T-helper 2 cell (primary cell): ENCODE results near the gene TOX3.

Experiments used
- DNase-seq, 5 experiments: peaks; one replicate each; pipeline versions ENCODE4 v3.0.0 to v3.0.0-alpha.2; 2012 to 2022

TOX3 gene

DNA sequence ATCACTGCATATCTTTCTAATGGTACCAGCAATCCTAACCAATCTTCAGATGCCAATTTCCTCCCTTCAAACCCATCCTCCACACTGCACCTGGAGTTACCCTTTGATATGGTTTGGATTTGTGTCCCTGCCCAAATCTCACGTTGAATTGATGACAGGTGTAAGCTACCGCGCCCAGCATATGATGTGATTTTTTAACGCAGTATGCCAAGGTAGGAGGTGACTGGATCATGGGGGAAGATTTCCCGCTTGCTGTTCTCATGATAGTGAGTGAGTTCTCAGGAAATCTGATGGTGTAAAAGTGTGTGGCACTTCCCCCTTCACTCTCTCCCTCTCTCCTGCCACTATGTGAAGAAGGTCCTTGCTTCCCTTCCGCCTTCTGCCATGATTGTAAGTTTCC, 57.0 kb downstream of the TOX3 start:
- DNase-seq = no peak

DNA sequence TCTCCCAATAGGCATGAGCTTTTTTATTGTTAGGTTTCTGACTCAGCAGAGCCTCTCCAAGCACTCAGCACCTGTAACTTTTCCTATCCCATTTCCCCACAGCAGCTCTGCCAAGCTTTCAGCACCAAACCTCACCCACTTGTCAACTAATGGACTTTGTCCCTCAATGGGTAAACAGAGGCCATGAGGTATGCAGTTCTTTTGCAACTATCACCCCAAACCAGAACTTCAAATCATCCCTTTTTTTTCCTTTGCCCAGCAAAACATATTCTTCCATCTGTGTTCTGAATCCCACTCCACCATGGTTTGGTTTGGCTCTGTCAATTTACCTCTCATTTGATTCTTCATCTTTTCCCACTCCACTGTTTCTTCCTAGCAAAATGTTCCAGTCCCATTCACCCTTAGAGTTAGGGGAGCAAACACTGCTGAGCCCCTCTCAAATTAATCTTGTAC, 58.1 kb downstream of the TOX3 start:
- DNase-seq = no peak

DNA sequence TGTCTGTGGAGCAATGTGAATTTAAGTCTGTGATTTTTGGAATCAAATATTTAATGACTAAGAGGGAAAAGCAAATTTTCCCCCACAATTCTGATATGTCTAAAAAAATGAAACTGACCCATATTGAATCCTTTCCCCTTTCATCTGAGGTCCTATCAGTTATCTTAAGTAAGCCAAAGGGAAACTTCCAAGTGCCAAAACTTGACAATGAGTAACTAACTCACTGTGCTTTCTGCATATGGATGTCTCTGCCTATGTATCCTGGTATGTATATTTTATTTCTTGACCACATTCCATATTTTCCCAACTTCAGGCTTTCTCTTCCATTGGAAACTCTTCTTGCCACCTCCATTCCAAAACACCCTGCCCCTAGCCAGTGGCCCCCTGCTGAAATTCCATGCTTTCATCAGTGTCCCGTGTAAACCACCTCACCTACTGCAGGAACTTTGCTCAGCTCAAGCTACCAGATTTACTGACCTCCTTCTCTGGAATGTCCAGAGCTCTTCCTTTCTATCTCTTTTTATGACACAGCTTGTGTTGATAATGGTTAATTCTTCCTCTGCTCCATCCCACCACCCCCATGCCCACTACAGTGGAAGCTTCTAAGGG, 59.0 kb downstream of the TOX3 start:
- DNase-seq = no peak

DNA sequence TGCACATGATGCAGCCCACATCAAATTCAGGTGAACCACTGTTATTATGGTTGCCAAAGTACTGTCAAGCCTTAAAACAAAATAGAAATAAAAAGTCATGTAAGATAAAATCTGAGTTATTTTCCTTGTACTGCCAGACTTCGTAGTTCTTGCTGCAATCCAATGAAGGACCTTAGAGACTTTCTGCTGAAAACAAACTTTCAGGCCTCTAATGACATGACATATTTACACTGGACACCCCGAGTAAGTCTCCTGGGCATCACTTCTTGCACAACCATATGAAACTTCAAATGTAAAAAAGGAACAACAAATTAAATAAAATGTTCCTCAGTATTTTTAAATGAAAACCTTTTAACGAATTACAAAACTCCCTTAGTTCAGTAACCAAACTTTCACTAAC, 66.7 kb downstream of the TOX3 start:
- DNase-seq = no peak

DNA sequence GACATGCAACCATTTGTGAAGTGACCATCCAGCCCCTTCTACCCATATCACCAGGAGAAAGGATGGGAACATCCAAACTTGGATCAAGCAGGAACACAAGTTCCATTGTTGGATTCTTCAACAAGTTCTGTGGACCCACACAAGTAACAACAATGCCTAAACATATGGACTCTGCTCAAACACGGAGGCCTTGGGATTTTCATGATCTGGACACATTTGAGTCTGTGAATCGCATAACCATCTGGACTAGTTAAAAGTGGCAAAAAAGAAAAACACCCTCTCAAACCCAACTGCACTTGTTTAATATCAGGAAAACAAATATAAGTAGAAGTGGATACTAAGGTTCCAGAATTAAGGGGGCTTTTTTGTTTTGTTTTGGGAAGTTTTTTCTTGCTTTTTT, 70.8 kb downstream of the TOX3 start:
- no peak for DNase-seq

DNA sequence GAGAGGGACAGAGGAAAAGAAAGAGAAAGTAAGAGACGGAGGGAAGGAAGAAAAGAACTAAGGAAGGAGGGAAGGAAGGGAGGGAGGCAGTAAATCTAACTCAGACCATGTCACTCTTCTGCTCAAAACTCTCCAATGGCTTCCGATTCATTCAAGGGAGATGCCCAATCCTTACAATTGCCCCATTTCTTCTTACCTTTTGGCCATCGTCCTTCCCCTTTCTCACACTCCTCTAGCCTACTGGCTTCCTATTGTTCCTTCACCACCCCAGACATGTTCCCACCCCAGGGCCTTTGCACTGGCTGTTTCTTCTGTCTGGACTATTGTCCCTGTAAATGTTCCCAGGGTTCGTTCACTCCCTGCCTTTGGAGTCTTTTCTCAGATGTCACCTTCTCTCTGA, 72.3 kb downstream of the TOX3 start:
- no peak for DNase-seq

DNA sequence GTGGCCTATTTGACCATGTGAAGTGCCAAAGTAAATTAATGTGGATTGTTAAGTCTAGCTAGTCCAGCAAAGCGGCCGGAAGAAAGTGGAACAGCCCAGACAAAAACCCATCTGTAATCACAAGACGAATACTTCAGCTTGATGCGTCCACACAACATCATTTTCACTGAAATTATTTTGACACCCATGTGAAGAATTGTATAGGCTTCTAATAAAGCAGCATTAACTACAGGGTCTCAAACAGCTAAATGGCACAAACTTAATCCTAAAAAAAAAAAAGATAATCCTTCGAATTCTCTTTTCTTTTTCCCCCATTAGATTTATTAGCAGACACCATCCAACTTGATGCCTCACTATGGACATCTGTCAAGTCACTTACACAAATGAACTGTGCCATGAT, 73.8 kb downstream of the TOX3 start:
- DNase-seq = no peak

DNA sequence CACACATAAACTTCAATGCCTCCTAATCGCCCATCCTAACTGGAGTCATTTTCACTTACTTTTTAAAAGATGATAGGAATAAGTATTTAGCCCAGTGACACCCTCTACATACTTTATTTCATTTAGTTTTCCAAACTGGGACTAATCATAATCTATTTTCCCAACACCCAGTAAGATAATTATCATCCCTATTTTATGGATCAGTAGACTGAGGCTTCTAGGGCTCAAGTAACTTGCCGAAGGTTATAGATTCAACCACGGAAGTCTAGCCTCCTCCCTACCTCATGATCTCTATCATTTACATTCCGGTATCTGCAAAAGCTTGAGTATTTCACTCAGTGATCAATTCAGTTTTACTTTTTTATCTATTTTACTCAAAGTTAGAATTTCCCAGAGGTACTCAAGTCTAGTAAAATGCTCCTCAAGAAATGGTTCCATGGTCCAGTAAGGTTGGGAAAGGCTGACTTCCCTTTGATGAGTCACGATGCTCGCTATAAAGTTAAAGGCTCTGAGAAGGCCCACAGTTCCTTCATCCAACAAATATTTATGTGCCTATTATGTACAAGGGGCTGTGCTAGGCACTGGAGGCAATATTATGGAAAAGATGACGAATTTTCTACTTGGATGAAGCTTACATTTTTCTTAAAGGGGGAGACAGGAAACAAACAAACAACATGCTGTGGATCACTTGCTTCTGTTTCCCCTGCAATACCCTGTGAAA, 75.1 kb downstream of the TOX3 start:
- DNase-seq = no peak

DNA sequence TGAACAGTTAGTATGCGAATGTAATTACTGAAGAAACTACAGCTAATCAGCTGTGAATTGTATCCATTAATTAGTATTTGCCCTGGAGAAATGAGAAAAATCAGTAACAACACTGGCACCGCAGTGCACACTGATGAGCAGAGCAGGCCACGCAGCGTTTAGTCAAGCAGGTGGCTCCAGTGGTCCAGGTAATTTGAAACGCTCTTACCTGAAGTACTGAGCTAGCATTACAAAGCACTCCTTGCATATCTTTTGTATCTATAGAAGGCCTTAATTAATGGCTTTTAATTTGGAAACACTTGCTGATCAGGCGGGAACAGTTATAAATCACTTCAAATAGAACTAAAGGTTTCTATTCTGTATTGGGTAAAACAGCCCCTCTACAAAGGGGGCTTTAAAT, 76.4 kb downstream of the TOX3 start:
- no peak for DNase-seq

DNA sequence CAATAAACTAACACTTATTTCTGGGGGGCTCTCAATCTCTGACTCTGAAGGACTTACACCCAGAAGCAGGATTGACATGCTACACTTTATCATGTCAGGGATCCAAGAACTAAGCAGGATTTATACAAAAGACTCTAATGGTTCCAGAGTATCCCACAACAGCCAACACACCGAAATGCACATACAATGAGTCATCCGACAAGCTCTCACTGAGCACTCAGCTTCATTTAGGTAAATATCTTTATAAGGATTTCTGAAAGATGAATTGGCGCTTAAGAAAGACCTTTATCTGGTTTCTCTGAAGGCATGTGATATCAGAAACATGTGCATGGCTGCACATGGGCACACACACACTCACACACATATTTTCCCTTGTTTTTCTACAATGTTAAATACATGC, 77.2 kb downstream of the TOX3 start:
- no peak for DNase-seq

DNA sequence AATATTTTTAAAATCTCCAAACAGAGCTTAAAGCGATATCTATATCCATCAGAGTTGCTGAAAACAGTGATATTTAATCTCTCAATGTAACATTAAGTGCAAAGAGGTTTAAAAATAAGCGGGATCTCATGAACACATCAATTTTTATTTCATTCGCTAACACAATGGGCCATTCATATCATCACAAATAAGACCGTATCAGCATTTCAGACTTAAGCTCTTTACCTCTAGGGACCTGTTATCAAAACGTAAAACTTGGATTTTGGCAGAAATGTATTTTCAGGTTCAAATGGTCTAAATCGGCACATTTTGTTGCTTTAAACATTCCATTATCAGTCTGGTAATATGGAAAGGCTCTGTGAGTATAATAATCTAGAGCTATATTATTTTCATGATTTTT, 77.9 kb downstream of the TOX3 start:
- DNase-seq = no peak

DNA sequence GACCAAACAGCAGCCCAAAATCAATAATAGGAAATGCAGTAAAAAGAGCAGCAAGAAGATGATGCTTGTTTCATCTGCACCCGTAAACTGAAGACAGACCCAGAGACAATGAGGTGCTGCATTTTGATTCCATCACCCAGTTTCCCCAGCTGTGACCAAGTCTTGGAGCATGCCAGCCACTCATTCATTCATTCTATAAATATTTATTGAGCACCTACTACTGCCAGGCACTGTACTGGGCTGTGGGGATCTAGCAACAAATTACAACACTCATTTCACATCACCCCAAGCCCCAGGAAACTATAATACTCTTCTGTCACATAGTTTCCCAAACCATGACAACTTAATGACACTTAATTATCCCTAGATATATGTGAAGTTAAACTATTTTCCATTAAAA, 79.2 kb downstream of the TOX3 start:
- no peak for DNase-seq

DNA sequence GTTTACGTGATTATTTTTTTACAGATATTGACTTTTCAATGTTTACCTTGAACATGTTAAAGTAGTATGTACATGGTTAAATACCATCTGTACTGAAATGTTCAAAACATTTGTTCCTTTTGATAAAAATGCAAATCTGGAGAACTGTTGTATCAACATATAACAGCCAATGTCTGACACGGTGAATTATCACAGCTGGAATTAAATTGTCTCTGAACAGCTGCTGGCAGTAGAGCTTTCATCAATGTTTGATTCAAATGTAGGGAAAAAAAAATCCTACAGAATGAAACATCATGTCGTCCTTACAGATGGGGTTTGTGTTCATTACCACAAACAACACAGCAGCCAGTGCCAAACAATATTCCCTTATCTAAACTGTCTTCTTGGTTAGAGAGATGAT, 79.9 kb downstream of the TOX3 start:
- DNase-seq = no peak

DNA sequence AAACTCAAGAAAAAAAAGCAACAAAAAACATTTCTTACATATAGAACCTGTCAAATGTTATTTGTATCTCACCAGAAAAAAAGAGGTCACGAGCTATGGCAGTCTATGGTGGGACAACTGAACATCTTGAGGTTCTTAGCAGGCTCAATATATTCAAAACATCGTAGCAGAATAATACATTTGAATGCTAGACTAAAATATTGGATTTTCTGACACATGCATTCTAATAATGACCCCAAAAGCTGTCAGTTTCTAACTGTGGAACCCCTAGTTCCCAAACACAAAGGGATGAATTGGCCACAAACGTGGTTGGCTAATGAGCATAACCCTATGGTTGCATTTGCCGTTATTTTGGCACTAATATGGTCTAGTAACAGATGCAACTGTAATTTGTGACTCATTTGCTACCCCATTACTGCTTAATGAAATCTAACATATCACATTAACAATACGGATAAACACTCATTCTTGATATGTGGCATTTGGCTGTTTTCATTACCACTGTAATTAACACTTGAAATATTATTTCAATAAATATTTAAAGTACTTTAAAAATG, 81.2 kb downstream of the TOX3 start:
- DNase-seq = no peak

DNA sequence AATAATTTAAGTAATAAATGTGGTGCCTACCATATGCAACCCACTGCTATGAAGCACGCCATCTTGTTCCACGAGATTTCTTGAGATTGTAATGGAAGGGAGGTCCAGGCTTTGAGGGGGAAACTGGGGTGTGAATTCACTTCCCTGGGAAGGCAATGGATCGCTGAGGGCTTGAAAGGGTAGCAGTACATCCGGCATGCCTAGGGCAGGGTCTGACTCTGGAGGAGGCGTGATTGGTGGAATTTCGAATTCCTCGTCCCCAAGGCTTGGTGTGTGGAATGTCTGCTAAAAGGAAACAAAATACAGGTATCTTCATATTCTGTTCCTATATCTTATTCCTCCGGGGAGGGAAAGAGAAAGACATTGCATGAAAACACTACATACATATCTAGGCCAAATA, 83.0 kb downstream of the TOX3 start:
- no peak for DNase-seq

DNA sequence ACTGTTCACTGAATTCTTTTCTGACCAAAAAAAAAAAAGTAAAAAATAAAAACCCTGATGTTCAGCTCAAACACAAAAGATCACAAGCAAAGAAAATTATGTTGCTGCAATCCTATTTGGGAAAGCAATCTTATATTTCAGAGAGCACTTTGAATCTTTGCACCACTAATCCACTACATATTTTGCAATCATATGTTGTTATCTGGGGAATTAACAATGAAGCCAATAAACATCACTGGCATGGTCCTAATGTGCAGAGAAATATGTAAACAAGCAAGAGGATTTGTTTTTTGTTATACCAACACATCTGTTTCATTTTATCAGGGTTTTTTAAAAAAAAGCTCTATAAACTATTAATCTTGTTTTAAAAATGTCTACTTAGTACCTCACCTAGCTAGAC, 84.1 kb downstream of the TOX3 start:
- DNase-seq = no peak

DNA sequence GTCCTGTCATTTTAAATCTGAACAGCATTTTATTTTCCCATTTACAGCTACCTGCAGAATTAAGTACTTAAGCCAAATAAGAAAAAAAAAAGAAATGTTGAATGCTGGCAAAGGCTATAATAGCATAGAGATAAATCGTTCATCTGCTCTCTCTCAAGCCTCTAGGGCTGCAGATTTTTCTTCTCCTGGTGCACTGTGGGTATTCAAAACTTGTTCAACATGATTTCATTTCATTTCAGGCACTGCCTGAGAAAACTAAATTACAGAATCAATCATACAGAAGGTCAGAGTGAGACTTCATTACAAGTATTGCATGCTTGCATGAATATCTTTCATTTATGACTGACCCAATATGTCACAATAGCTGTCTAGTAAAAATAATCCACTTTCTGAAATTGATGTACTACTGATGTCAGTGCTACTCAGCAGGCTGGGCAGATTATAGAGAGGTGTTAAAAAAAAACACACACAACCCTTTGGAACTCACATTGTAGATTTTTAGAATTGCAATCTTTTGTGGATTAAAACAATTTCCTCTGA, 86.2 kb downstream of the TOX3 start:
- no peak for DNase-seq

DNA sequence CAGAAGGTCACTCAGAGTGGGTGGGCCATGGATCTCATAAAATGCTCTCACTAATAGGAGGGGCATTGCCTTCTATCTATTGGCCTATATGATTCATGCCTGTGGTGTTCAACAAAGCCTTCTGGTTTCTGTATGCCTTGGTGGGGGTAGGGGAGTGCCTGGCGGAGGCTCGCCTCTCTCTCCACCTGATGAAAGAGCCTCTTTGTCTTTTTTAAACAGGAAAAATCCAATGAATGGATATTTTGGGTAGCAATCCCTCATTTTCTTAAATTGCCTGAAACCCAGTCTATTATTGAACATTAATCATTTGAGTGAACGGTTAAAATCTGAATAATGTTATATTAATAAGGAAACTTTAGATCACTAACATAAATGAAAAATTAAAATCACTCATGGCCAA, 90.6 kb downstream of the TOX3 start:
- no peak for DNase-seq

DNA sequence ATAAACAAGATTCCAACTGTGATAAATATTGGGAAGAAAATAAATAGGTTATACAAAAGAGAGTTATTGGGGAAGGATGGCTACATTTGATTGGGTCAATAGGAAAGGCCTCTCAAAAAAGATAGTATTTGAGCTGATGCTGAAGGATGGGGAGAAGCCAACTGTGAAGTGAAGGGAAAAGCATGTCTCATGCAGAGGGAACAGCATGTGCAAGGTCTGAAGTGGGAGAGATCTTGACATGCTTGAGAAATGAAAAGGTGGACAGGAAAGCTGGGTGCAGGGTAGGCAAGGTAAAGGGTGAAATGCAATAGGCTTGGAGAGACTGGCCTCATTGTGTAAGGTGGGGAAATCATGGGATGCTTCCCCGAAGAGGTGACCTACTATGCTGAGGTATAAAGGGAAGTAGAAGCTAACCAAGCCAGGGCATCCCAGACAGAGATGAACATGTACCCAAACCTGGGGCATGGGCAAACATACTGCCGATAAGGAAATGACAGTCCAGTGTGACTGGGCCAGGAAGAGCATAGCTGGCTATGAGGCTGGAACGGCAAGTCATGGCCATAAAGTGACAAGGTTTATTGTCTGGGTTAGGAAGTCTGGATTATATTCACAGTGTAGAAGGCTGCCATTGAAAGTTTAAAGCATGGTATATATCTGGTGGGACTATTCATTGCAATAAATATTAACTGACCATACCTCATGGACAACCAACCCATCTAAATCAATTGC, 91.2 kb downstream of the TOX3 start:
- no peak for DNase-seq

DNA sequence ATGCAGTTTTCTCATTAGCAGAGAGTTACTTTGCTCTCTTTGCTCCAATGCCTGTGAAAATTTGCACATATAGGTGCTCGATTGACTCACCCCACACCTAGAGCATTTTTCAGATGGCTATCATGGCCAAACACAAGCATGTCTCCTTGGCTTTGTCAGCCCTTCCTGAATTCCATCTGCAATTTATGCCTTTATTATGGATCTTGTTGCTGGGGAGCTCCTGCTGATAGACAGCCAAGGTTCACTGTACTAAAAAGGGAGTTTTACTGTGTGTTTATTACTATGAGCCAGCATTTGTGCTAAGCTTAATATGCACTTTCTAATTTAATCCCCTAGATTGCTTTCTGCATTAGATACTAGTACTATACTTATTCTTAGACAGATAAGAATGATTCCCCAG, 93.3 kb downstream of the TOX3 start:
- no peak for DNase-seq

DNA sequence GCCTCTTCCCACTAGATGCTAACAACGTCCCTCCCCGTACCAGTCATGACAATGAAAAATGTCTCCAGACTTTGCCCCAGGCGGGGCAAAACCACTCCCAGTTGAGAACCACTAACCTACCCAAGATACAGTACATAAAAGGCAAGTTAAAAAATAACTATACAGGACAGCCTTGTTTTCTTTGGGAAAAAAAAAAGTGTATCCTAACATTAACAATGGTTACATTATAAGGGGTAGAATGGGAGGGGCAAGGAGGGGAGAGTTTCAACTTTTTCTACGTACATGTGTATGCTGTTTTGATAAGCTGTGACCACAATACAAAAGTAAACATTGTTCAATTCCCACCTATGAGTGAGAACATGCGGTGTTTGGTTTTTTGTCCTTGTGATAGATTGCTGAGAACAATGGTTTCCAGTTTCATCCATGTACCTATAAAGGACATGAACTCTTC, 94.9 kb downstream of the TOX3 start:
- DNase-seq = no peak

DNA sequence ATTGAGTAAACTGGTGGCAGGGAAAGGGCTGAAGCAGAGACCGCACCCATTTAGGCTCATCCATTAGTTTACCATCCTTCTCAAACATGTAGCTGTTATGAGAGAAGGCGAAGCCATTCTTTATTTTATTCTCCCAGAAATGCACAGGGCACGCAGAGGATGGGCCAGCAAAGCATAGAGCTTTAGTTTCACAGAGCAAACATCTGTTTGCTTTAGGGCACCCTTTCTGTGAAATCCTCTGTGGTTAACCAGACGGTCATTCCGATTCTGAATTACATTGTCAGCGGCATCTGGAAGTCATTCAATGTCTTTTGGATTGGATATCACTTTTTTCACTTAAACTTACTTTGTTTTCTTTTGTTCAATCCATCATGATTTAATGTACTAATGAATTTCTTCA, 96.0 kb downstream of the TOX3 start:
- DNase-seq = no peak

DNA sequence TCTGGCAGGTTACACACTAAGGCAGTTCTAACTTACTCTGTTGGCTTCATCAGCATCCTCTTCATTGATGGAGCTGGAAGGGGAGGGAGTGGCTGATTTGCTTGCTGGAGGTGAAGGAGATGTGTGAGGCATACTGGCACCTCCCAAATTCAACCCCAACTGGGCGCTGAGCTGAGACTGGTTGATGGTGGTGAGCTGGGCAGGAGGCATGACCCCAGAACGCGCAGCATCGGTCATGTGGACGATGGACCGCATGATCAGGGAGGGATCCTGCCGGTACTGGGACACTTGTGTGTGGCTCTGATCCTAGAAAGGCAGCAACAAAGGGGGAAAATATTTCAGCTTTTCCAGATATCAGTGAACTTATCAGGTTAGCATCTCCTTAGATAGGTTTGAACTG, 96.7 kb downstream of the TOX3 start:
- no peak for DNase-seq

DNA sequence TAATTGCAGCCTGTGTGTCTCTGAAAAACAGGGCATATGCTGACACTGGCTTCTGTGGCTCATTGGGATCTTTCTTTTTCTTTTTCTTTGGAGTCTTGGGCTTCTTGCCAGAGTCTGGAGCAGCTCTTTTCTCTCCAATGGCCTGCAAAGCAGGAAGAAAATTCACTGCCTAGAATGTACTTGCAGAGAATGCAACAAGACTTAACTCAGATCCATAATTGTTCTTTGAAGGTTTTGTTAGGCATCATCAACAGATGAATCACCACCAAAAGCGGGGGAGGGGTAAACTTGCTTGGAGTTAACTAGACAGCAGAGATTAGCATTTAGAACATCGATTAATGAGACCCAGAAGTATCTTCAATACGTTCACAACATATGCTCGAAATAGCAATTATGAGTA, 100.9 kb downstream of the TOX3 start:
- DNase-seq = no peak
